Activated gamma-delta T cell treated with anti-CD3 and anti-CD28 coated beads, Interleukin-2, amount 50 U/mL, for 16 hours (primary cell): ENCODE results near the gene GSTA1.
"Not testable (repeated sequence)": the region's sequence is repeated elsewhere in the genome, so short reads cannot be mapped to it uniquely, and the experiment has no call there.

ENCODE experiments used
- DNase-seq: peaks from one replicate; pipeline ENCODE4 v3.0.0-alpha.2; 2020; ENCODE audit warnings: low read depth

GSTA1 gene

GRCh38 chr6:52803668-52804255 lies at the start of gene GSTA1:
Gene GSTA1, minus strand, starts transcription at chr6:52803816. Its CDS starts 4,549 bp downstream, at chr6:52799267.
- not testable (repeated sequence) for DNase-seq

DNA sequence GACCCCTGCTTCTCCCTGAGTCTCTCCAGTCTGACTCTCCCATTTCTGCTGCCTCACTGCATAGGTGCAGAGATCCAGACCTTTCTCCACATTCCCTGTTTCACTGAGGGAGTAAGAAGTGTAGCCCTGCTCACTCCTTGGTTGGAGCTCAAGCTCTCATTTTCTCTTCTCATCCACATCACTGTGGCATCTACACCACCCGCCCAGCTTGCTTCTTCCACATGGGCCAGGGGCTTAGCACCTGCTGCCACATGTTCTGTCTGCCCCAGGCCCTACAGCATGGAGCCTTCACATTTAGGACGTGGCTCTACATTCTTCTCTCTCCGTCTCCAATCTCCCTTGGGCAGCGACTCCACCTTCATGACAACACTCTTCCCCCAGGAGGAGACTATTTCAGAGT lies 45.5 kb upstream of the GSTA1 start:
- no peak for DNase-seq

GRCh38 chr6:52846002-52846401 lies 42.4 kb upstream of the GSTA1 start:
- DNase-seq, result no peak

DNA sequence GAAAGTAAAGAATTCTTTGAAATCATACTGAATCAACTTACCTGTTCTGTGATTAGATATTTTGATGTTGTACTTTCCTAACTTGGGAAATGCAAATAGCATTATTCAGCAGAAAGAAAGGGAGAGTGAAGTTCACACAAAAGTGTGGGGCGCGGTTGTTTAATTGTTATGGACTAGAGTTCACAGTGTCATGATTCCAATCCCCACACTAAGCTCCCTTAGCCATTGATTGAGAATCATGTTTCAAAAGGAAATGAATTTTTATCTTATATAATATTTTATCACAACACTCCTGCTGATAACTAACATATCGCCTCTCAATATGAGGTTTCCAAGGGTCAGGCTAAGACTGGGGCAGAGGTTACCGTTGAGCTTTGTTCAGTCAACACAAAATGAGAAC lies 40.0 kb upstream of the GSTA1 start:
- no peak for DNase-seq

- DNase-seq, result no peak
Measured at GRCh38 chr6:52840763-52841585, 37.4 kb upstream of the GSTA1 start, which contains the start of gene GSTA5. Gene GSTA5, minus strand, starts transcription at chr6:52840813.

GRCh38 chr6:52839124-52840055 lies 35.8 kb upstream of the GSTA1 start:
- peak; percentile 19 for DNase-seq

- DNase-seq, result no peak
Measured at GRCh38 chr6:52834481-52834880, 30.9 kb upstream of the GSTA1 start.

DNA sequence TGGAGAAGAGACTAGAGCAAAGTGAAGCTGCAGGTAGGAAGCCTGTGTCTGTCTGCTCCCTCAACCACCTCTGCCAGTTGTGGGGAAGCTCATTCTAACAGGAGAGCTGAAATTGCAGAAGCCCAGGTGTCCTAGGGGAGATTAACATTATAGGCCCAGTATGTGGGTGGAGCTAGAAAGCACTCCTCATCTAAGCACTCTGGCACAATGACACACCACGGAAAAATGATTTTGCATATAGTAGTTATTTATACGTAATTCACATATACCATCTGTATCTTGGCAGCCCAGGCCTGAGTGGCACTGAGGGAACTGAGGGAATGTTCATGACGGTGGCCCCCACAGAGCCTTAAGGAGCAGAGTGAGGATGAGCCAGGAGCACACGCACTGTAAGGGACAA lies 27.3 kb upstream of the GSTA1 start:
- DNase-seq, result not testable (repeated sequence)

DNA sequence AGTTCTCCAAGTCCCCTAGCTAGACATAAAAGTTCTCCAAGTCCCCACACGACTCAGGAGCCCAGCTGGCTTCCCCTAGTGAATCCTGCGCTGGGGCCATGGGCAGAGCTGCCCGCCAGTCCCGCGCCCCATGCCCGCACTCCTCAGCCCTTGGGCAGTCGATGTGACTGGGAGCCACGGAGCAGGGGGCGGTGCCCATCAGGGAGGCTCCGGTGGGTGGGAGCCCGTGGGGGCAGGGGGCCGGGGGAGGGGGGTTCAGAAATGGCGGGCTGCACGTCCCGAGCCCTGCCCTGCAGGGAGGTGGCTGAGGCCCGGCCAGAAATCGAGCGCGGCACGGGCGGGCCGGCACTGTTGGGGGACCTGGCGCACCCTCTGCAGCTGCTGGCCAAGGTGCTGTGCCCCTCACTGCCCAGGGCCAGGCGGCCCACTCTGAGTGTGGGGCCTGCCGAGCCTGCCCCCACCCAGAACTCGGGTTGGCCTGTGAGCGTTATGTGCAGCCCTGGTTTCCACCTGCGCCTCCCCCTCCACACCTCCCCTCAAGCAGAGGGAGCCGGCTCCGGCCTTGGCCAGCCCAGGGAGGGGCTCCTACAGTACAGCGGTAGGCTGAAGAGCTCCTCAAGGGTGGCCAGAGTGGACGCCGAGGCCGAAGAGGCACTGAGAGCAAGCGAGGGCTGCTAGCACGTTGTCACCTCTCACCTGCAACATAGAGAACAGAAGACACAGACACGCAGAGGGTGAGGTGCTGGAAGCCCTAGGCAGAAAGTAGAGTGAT lies 25.6 kb upstream of the GSTA1 start:
- no peak for DNase-seq

DNA sequence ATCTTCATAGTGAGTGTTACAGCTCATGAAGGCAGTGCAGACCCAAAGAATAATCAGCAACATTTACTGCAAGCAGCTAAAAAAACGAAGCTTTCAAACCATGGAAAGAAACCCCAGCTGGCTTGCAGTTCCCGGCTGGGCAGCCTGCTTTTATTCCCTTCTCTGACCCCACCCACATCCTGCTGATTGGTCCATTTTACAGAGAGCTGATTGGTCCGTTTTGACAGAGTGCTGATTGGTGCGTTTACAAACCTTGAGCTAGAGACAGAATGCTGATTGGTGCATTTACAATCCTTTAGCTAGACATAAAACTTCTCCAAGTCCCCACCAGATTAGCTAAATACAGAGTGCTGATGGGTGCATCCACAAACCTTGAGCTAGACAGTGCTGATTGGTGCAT lies 25.0 kb upstream of the GSTA1 start:
- not testable (repeated sequence) for DNase-seq

- not testable (repeated sequence) for DNase-seq
Measured at GRCh38 chr6:52827073-52827783, 23.6 kb upstream of the GSTA1 start.

DNA sequence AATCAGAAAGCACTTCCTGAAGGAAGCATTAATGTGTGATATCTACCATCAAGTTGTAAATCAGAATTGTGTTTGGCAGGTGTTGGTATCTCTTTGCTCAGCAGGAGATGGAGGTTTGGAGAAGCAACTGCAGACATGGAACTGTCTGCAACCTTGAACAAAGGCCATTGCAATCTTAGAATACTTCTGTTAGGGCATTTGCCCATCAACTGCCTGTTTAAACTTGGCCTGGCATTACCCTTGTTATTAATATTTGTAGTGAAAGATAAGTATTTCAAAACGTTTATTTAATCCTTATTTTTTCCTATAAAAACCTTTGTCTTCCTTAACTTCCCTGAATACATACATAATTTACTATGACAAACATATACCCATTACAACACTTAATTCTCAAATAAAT lies 22.9 kb upstream of the GSTA1 start:
- DNase-seq, result no peak

GRCh38 chr6:52825900-52826459 lies 22.4 kb upstream of the GSTA1 start:
- not testable (repeated sequence) for DNase-seq

- DNase-seq, result not testable (repeated sequence)
Measured at GRCh38 chr6:52825270-52825793, 21.7 kb upstream of the GSTA1 start.

GRCh38 chr6:52821842-52822241 lies 18.2 kb upstream of the GSTA1 start:
- no peak for DNase-seq

GRCh38 chr6:52820198-52820597 lies 16.6 kb upstream of the GSTA1 start:
- no peak for DNase-seq

DNA sequence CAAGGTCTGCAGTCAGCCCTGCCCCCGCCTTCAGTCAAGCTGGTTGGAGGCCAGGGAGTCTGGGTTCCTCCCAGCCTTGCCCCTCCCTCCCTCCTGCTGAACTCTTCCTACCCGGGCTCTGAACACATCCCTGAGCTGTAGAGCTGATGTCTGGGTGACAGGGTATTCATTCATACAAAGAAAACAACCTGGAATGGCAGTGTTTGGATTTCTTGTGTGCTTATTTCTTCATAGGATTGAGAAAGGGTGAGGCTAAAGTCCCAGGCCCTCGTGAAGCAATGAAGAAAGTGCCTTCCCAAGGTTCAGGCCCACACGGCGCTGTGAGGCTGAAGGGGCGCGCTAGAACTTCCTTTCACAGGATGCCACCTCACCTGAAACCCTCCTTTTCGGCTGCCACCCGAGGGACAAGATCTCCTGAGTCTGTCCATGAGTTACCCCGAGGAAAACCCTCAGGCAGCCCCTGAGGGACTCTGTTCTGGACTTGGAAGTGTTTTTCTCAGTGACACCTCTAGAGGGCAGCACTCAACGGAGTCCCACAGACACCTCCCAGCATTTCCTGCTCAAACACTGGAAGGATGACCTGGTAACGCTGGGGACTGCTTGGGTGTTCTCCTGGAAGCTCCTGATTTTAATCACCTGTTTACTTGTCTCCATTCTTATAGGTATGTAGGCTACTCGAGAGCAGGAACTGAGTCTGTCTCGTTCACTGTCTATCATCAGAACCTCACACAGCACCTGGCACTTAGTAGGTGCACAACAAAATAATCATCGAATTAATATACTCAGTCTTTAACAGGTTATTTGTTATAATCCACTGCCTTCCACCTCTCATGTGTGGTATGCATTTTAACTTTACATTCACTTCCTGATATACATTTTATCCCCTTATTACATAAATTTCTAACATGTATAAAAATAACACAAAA lies 11.8 kb upstream of the GSTA1 start:
- peak; percentile 15 for DNase-seq

DNA sequence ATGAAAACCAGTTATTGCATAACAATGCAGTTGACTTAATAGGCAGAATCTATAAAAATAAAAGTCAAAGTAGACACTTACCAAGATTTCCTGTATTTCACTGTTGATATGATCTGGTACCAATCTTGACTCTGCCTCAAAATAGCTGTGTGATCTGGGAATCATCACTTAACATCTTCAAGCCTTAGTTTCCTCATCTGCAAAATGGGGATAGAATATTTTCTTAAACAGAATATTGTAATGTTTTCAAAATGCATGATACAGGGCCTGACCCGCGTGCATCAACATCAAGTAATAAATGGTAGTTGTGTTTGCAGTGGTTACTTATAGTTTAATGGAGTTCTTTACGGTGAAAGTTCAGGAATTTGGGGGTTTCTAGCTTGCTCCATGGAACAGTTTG lies 10.9 kb upstream of the GSTA1 start:
- not testable (repeated sequence) for DNase-seq

- DNase-seq, result not testable (repeated sequence)
Measured at GRCh38 chr6:52809777-52810176, 6.2 kb upstream of the GSTA1 start.
